ENCODE measurements around the gene SAMD3. TPM values are rescaled to one million over a fixed set of nuclear protein-coding genes. Genes with fewer than 3 reads are reported as not detected.

Gene SAMD3
- total and polyA plus RNA-seq, 2 of the 8 experiments (the other 6 are each of a cell fraction or from before 2014, with no cell fraction given) = 1.8 to 1.9 TPM

DNA sequence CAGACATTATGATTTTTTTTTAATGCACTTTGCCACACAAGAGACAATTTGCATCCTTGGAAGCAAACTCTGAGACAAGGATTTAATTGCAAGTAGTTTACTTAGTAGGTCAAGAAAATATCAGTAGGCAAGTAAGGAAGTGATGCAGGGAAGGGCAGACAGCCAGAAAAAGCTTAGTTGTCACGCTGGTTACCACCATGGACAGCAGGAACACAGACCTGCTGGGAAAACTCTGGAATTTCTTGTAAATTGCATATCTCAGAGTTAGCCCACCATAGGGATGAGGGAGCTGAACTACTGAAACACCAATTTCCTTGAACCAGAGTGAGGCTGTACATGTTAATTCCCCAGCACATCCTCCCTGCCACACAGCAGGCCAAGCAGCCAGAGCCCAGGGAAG is 111.7 kb downstream of the SAMD3 start (continued):
- TF ChIP-seq, protein P1, sequence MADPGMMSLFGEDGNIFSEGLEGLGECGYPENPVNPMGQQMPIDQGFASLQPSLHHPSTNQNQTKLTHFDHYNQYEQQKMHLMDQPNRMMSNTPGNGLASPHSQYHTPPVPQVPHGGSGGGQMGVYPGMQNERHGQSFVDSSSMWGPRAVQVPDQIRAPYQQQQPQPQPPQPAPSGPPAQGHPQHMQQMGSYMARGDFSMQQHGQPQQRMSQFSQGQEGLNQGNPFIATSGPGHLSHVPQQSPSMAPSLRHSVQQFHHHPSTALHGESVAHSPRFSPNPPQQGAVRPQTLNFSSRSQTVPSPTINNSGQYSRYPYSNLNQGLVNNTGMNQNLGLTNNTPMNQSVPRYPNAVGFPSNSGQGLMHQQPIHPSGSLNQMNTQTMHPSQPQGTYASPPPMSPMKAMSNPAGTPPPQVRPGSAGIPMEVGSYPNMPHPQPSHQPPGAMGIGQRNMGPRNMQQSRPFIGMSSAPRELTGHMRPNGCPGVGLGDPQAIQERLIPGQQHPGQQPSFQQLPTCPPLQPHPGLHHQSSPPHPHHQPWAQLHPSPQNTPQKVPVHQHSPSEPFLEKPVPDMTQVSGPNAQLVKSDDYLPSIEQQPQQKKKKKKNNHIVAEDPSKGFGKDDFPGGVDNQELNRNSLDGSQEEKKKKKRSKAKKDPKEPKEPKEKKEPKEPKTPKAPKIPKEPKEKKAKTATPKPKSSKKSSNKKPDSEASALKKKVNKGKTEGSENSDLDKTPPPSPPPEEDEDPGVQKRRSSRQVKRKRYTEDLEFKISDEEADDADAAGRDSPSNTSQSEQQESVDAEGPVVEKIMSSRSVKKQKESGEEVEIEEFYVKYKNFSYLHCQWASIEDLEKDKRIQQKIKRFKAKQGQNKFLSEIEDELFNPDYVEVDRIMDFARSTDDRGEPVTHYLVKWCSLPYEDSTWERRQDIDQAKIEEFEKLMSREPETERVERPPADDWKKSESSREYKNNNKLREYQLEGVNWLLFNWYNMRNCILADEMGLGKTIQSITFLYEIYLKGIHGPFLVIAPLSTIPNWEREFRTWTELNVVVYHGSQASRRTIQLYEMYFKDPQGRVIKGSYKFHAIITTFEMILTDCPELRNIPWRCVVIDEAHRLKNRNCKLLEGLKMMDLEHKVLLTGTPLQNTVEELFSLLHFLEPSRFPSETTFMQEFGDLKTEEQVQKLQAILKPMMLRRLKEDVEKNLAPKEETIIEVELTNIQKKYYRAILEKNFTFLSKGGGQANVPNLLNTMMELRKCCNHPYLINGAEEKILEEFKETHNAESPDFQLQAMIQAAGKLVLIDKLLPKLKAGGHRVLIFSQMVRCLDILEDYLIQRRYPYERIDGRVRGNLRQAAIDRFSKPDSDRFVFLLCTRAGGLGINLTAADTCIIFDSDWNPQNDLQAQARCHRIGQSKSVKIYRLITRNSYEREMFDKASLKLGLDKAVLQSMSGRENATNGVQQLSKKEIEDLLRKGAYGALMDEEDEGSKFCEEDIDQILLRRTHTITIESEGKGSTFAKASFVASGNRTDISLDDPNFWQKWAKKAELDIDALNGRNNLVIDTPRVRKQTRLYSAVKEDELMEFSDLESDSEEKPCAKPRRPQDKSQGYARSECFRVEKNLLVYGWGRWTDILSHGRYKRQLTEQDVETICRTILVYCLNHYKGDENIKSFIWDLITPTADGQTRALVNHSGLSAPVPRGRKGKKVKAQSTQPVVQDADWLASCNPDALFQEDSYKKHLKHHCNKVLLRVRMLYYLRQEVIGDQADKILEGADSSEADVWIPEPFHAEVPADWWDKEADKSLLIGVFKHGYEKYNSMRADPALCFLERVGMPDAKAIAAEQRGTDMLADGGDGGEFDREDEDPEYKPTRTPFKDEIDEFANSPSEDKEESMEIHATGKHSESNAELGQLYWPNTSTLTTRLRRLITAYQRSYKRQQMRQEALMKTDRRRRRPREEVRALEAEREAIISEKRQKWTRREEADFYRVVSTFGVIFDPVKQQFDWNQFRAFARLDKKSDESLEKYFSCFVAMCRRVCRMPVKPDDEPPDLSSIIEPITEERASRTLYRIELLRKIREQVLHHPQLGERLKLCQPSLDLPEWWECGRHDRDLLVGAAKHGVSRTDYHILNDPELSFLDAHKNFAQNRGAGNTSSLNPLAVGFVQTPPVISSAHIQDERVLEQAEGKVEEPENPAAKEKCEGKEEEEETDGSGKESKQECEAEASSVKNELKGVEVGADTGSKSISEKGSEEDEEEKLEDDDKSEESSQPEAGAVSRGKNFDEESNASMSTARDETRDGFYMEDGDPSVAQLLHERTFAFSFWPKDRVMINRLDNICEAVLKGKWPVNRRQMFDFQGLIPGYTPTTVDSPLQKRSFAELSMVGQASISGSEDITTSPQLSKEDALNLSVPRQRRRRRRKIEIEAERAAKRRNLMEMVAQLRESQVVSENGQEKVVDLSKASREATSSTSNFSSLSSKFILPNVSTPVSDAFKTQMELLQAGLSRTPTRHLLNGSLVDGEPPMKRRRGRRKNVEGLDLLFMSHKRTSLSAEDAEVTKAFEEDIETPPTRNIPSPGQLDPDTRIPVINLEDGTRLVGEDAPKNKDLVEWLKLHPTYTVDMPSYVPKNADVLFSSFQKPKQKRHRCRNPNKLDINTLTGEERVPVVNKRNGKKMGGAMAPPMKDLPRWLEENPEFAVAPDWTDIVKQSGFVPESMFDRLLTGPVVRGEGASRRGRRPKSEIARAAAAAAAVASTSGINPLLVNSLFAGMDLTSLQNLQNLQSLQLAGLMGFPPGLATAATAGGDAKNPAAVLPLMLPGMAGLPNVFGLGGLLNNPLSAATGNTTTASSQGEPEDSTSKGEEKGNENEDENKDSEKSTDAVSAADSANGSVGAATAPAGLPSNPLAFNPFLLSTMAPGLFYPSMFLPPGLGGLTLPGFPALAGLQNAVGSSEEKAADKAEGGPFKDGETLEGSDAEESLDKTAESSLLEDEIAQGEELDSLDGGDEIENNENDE (IDR thresholded peaks at IDR 0.05; ENCODE audit: insufficient replicate concordance, low read length) = no peak
- TF ChIP-seq HDAC2 (IDR thresholded peaks at IDR 0.05; ENCODE audit: borderline replicate concordance in 1 of 2, low read depth in 2 of 2, low read length in 2 of 2) (no peak), CHD2 (IDR thresholded peaks at IDR 0.05; ENCODE audit: low read length) (no peak), SIN3A (conservative IDR thresholded peaks at IDR 0.05 in 1 of 2, IDR thresholded peaks at IDR 0.05 in 1 of 2; ENCODE audit: low read depth in 1 of 2, low read length in 2 of 2) (no peak), PHF8 (conservative IDR thresholded peaks at IDR 0.05; ENCODE audit: low read depth, low read length) (no peak), BCL11A (IDR thresholded peaks at IDR 0.05; ENCODE audit: low read depth in 2 of 2, low read length in 2 of 2) (no peak), RXRA (IDR thresholded peaks at IDR 0.05; ENCODE audit: insufficient read depth, low read depth, low read length) (no peak)

All from H1 (cell line).